WI38 (cell line): ENCODE data around the gene EHD1.
"Not testable (repeated sequence)": the region's sequence is repeated elsewhere in the genome, so short reads cannot be mapped to it uniquely, and the experiment has no call there.

Experiments
- H3K4me3 ChIP-seq: 2 replicates; pipeline ENCODE4 v1.5.1; 2011; ENCODE audit warnings: low read depth, mild to moderate bottlenecking, control low read depth, low read length
- TF ChIP-seq, protein P1 (sequence below): IDR thresholded peaks from 2 replicates; pipeline ENCODE4 v1.5.1; 2012; ENCODE audit warnings: low read depth, mild to moderate bottlenecking, control low read depth, low read length

Gene EHD1

DNA sequence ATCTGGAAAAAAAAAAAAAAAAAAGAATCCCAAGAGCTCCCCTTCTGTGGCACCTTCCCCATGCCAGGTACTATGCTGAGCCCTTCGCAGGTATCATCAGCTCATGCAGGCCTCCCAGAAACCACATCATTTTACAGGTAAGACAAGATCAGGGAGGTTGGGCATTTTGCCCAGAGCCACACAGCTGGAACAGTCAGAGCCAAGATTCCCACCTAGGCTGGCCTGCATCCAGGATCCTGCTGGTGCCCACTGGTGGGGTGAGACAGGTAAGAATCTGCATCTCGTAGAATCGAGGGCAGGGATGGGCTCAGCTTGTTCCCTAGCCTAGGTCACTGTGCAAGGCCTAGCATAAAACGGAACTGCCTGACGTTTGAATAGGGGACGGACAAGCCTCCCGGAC is 52.4 kb downstream of the EHD1 start:
- TF ChIP-seq, protein P1, sequence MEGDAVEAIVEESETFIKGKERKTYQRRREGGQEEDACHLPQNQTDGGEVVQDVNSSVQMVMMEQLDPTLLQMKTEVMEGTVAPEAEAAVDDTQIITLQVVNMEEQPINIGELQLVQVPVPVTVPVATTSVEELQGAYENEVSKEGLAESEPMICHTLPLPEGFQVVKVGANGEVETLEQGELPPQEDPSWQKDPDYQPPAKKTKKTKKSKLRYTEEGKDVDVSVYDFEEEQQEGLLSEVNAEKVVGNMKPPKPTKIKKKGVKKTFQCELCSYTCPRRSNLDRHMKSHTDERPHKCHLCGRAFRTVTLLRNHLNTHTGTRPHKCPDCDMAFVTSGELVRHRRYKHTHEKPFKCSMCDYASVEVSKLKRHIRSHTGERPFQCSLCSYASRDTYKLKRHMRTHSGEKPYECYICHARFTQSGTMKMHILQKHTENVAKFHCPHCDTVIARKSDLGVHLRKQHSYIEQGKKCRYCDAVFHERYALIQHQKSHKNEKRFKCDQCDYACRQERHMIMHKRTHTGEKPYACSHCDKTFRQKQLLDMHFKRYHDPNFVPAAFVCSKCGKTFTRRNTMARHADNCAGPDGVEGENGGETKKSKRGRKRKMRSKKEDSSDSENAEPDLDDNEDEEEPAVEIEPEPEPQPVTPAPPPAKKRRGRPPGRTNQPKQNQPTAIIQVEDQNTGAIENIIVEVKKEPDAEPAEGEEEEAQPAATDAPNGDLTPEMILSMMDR: no peak
- no peak overlapping the region for H3K4me3 ChIP-seq

DNA sequence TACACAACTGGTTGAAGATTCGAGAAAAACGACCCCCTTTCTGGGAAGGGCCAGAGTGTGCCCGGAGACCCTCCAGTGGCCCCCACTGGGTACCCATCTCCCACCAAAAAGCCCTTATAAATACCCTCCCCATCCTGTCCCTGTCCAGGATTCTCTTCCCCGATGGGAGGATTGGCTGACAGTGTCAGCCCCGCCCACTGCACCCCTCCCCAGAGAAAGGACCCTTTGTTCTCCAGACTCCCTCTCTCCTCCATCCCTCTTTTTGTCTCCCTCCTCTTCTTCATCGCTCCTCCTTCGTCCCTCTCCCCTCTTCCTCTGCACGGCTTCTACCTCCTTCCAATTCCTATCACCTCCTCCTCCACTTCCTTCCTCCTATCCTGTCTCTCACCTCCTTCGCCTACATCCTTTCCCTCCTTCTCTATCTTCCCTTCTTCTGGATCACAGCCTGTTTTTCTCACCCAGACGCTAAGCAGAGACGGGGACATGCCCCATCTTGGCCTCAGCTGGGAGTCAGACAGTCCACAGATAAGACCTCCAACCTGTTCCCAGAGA is 54.8 kb downstream of the EHD1 start:
- TF ChIP-seq, protein P1: no peak
- H3K4me3 ChIP-seq: no peak overlapping the region

DNA sequence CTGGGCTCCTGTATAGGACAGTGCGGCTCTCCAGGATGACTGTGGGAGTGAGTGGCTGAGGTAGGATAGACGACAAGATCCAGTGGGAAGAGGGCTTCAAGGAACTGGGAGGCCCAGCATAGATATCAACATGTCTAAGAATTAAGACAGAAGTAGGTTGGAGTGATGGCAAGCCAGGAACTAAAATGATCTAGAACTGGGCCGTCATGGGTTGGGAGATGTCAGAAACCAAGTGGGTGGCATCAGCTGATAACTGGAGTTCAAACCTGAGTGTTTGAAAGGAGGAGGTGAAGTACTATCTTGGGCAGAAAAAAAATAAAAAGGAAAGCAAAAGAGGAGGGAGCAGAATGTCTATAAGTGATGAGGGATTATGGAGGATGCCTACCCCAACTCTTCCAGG is 60.9 kb downstream of the EHD1 start:
- no peak overlapping the region for H3K4me3 ChIP-seq
- TF ChIP-seq, protein P1: no peak

DNA sequence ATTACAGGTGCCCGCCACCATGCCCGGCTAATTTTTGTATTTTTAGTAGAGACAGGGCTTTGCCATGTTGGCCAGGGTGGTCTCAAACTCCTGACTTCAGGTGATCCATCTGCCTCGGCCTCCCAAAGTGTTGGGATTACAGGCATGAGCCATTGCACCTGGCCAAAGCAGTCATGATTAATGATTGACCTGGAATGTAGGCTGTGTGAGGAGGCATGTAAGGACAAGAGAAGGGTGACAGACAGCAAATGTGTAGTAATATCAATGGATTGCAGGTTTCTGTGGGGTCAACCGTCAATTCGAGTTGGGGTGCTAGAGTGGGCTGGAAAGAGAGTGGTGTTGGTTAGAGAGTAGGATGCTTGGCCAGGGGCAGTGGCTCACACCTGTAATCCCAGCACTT is 63.0 kb downstream of the EHD1 start:
- H3K4me3 ChIP-seq: not testable (repeated sequence)

DNA sequence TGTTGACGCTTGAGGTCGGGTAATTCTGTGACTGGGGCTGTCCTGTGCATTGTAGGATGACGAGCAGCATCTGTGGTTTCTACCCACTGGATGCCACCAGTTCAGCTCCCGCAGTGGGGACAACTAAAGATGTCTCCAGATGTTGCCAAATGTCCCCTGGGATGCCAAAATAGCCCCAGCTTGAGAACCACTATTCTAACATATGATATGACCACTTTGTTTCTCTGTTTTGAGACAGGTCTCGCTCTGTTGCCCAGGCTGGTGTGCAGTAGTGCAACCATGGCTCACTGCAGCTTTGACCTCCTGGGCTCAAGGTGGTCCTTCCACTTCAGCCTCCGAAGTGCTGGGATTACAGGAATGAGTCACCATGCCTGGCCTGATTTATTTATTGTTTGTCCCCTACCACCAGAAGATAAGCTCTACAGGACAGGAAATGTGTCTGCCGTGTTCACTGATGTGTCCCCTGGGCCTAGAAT is 63.7 kb downstream of the EHD1 start:
- TF ChIP-seq, protein P1: no peak

DNA sequence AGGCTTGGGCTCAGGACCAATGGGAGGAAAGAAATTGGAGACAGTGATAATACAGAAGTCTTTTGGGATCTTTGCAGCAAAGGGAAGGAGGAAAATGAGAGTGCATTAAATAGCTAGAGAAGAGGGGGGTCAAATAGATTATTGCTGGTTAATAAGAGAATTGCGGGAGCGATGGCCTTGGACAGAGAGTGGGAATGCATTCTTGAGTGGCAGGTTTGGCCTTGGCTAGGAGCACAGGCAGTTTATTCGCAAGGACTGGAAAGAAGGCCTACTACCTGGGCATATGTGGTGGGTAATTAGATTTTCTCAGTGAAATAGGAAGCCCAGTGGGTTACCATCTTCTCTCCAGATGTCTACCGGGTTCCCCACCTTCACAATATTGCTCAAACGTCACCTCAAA is 64.6 kb downstream of the EHD1 start:
- TF ChIP-seq, protein P1: no peak
- H3K4me3 ChIP-seq: no peak overlapping the region

More for the DNA sequence above, 63.7 kb downstream of the EHD1 start:
- H3K4me3 ChIP-seq: no peak overlapping the region

DNA sequence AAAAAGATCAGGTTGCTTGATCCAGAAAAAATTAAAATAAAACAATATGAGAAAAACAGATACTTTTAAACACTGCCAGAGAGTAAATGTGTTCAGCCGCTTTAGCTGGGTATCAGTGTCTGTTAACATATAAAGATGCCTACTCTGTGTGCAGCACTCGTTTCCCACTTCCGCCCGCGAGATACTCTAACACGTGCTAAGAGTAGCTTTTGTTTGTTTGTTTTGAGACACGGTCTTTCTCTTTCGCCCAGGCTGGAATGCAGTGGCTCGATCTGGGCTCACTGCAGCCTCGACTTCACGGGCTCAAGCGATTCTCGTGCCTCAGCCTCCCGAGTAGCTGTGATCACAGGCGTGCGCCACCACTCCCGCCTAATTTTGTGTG is 67.5 kb downstream of the EHD1 start:
- H3K4me3 ChIP-seq: peak overlapping the region; percentile 71
- TF ChIP-seq, protein P1: no peak

DNA sequence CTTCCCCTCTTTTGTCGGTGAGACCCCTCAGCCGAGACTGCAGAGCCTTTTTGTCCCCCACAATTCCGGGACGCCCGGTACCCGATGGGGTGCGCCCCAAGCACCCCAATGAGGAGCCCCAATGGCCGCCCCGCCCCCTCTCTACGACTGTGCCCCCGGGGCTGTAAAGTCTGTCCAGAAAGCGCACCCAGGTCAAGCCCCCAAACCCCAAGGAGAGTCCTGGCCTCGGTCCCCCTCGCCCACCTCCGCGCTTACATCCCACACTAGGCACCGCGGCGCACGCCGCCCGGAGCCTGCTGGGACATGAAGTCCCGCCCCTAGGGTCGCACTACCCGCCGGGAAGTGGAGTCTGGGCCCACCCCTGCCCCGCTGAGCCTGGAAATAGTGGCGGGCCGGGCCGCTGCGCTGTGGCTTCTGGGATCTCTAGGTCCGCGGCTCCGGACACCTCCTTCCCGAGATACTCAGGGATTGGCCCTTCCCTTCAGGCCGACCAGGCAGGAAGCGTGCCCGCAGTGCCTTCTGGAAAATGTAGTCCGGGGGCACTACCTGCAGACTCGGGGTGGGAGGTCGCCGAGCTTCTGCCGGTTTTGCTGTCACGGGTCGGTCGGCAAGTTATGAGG is 68.0 kb downstream of the EHD1 start, which contains the start of gene MEN1:
TSS of gene MEN1 (minus strand) at position 281 of the 620 bp plus-strand sequence. CDS start 442 bp downstream, outside the sequence.
- TF ChIP-seq, protein P1: no peak
- peak within 1 kb of the TSS; percentile 71 for H3K4me3 ChIP-seq
